Measurements from ENCODE around the gene CYBA. TPM values are rescaled to one million over a fixed set of nuclear protein-coding genes. Genes with fewer than 3 reads are reported as not detected.

The CYBA gene
- total RNA-seq, 3 donors from 2014 or later (not counting 1 experiment from before 2014, with no cell fraction given), result 1,001 to 1,351 (median 1,051) TPM

DNA sequence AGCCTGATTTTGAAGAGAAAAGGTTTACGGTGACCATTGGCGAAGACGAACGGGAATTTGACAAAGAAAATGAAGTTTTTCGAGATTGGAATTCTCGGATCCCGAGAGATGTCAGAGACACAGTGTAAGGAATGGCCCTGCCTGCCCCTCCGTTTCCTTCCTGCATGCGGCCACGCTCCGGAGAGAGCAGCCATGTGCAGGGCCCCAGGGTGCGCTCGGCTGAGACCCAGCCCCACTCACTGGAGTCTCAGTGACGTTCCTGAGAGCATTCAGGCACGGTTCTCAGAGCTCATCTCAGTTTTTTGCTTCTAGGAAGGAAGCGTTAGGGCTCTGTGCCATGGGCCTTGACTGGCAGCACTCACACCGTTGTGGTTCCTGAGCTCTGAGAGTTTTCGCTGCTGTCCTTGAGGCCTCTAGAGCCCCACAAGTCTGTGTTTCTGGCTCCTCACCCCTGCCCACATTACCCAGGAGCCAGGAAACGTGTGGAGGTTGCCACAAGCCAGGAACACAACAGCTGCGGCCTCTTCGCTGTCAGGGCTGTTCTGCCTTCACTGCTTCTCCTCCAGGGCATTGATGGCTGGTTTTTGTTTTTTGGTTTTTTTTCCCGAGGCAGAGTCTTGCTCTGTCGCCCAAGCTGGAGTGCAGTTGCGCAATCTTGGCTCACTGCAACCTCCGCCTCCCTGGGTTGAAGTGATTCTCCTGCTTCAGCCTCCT, 50.9 kb downstream of the CYBA start:
- Histone ChIP-seq H3K9me3 (ENCODE audit: control insufficient read depth, insufficient read depth, low read length) (no peaks in the 10 kb centered on the region), H3K36me3 (ENCODE audit: control insufficient read depth, insufficient read depth, low read length) (peaks cover 43% of the 10 kb centered on the region), H3K4me3 (ENCODE audit: low read length) (no peak overlapping the region), H3K27ac (ENCODE audit: low read length) (no peak overlapping the region), H3K4me1 (ENCODE audit: control insufficient read depth, insufficient read depth, low read length) (peaks cover 3% of the 10 kb centered on the region), H3K27me3 (ENCODE audit: control insufficient read depth, insufficient read depth, low read length) (no peaks in the 10 kb centered on the region)
- no peak overlapping the region for H3K4me3 Mint-ChIP-seq
- 82% methylated on average over 25 of the region's 25 CpGs for WGBS (ENCODE audit: insufficient coverage)
- no peak for ATAC-seq
- no peaks in the 10 kb centered on the region for H3K36me3 Mint-ChIP-seq
- no peaks in the 10 kb centered on the region for H3K27me3 Mint-ChIP-seq (ENCODE audit: low read depth in 2 of 2)
- H3K27ac Mint-ChIP-seq, result no peak overlapping the region
- no peaks in the 10 kb centered on the region for H3K9me3 Mint-ChIP-seq
- DNase-seq, result no peak
- intact Hi-C loops (cut with micrococcal nuclease), result no loop called here
- H3K4me1 Mint-ChIP-seq, result peaks cover 0 to 5% of the 10 kb centered on the region in 2 donors
- TF ChIP-seq, protein P1, sequence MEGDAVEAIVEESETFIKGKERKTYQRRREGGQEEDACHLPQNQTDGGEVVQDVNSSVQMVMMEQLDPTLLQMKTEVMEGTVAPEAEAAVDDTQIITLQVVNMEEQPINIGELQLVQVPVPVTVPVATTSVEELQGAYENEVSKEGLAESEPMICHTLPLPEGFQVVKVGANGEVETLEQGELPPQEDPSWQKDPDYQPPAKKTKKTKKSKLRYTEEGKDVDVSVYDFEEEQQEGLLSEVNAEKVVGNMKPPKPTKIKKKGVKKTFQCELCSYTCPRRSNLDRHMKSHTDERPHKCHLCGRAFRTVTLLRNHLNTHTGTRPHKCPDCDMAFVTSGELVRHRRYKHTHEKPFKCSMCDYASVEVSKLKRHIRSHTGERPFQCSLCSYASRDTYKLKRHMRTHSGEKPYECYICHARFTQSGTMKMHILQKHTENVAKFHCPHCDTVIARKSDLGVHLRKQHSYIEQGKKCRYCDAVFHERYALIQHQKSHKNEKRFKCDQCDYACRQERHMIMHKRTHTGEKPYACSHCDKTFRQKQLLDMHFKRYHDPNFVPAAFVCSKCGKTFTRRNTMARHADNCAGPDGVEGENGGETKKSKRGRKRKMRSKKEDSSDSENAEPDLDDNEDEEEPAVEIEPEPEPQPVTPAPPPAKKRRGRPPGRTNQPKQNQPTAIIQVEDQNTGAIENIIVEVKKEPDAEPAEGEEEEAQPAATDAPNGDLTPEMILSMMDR (IDR thresholded peaks at IDR 0.05), result no peak

DNA sequence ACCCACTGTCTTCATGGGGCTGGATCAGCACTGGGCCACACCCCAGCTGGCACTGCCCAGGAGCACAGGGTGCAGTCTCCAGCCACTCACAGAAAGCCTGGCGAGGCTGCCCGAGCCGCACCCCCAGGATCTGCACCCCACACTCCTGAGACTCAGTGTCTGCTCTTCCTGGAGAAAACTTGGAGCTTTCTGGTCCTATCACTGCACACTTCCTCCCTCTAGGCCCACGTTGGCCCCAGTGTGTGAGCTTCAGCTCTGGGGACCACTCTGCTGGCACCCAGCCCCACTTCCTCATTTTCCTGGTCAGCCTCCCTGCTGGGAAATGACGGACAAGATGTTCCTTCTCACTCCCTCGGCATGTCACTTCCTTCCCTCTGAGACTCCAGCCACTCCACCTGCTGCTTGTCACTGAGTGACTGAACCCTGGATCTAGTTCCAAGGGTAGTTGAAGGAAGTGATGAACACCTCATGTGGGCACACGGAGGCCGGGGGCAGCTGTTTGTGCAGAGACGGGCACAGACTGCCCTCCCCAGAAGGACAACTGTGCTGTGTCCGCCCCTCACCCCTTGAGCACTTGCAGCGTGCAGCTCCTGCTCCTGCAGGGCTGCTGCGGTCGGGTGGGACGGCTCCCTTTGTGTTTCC, 51.6 kb downstream of the CYBA start:
- Mint-ChIP-seq H3K4me3 (no peak overlapping the region), H3K4me1 (peaks cover 0 to 5% of the 10 kb centered on the region in 2 donors), H3K27ac (peak overlapping the region in 1 of 2 donors; percentile 50), H3K27me3 (ENCODE audit: low read depth in 2 of 2) (no peaks in the 10 kb centered on the region), H3K36me3 (no peaks in the 10 kb centered on the region), H3K9me3 (no peaks in the 10 kb centered on the region)
- Histone ChIP-seq H3K36me3 (ENCODE audit: control insufficient read depth, insufficient read depth, low read length) (peaks cover 47% of the 10 kb centered on the region), H3K4me3 (ENCODE audit: low read length) (no peak overlapping the region), H3K4me1 (ENCODE audit: control insufficient read depth, insufficient read depth, low read length) (peaks cover 3% of the 10 kb centered on the region), H3K9me3 (ENCODE audit: control insufficient read depth, insufficient read depth, low read length) (no peaks in the 10 kb centered on the region), H3K27me3 (ENCODE audit: control insufficient read depth, insufficient read depth, low read length) (no peaks in the 10 kb centered on the region), H3K27ac (ENCODE audit: low read length) (no peak overlapping the region)
- DNase-seq, result no peak
- no peak for ATAC-seq
- intact Hi-C loops (cut with micrococcal nuclease), result no loop called here
- TF ChIP-seq, protein P1 (IDR thresholded peaks at IDR 0.05), result no peak
- WGBS (ENCODE audit: insufficient coverage), result 86% methylated on average over 14 of the region's 14 CpGs

DNA sequence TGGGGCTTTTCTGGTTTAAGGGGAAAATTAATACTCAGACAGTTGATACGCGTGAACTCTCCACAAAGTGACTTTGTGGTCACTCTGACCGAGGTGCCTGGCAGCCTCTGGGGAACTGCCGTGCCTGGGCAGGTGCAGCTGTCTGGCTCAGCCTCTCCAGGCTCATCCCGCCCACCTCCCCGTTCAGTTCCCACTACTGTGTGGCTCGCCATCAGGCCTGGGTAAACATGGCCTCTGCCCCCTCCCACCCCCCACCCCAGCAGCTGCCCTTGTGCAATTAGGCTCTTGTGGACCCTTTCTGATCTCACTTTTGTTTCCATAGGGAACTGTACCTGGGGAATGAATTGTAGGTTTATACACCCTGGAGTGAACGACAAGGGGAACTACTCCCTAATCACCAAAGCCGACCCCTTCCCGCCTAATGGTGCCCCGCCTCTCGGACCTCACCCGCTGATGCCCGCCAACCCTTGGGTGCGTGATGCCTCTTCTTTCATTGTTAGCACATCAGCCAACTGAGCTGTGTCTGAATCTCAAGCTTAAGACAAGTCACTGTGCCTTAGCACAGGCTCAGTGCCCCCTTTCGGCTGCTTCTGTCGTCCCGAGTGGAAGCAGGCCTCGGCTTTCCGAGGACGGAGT, 52.9 kb downstream of the CYBA start:
- Mint-ChIP-seq H3K4me1 (peaks cover 0 to 5% of the 10 kb centered on the region in 2 donors), H3K27ac (no peak overlapping the region), H3K4me3 (no peak overlapping the region), H3K27me3 (ENCODE audit: low read depth in 2 of 2) (no peaks in the 10 kb centered on the region), H3K36me3 (no peaks in the 10 kb centered on the region), H3K9me3 (no peaks in the 10 kb centered on the region)
- Histone ChIP-seq H3K4me3 (ENCODE audit: low read length) (no peak overlapping the region), H3K27me3 (ENCODE audit: control insufficient read depth, insufficient read depth, low read length) (no peaks in the 10 kb centered on the region), H3K36me3 (ENCODE audit: control insufficient read depth, insufficient read depth, low read length) (peaks cover 52% of the 10 kb centered on the region), H3K4me1 (ENCODE audit: control insufficient read depth, insufficient read depth, low read length) (peaks cover 3% of the 10 kb centered on the region), H3K9me3 (ENCODE audit: control insufficient read depth, insufficient read depth, low read length) (no peaks in the 10 kb centered on the region), H3K27ac (ENCODE audit: low read length) (no peak overlapping the region)
- ATAC-seq (no peak), DNase-seq (no peak)
- intact Hi-C loops (cut with micrococcal nuclease), result no loop called here
- 79% methylated on average over 21 of the region's 21 CpGs for WGBS (ENCODE audit: insufficient coverage)
- TF ChIP-seq, protein P1 (IDR thresholded peaks at IDR 0.05), result no peak
